Limb (tissue), 2 donors: Measurements from ENCODE around the gene ARHGAP15.

Experiments used
- DNase-seq, 2 donors: peaks; one replicate each; pipeline ENCODE4 v3.0.0-alpha.2; 2016; ENCODE audit errors: extremely low spot score in 2 of 2

ARHGAP15 gene

DNA sequence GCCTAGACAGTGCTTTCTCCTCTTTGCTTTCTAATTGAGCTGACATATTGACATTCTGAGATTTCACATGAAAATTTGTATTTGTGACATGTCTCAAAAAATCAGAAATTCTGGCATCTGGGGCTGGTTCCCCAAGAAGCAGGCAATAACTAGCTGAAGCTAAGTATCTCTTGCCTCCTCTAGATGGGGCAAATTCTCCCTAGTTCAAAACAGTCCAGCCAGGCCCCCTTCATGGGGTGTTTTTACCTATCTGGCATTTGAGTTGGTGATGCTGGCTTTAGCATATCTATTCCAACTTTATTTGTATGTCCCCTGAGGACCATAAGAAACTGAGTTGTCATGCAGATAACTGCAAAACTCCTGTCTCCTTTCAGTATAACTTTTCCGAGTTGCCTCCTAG lies 39.9 kb downstream of the ARHGAP15 start:
- DNase-seq: no peak

DNA sequence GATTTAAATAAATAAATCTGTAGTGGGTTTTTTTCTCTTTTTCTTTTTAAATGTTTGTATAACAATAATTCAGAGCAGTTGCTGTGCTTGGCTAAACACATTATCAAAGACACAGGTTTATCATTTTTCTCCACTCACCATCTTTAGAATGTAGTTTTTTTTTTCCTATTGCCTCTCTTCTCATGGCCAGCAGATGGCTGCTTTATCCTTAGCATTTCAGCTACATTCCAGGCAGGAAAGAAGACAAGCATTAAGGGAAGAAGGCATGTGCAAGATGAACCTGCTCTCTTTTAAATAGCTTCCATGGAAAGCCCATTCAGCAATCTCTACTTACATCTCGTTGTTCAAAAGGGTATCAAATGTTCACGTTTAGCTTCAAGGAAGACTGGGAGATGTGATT lies 42.6 kb downstream of the ARHGAP15 start:
- peak in 1 of 2 donors; percentile 46 for DNase-seq

DNA sequence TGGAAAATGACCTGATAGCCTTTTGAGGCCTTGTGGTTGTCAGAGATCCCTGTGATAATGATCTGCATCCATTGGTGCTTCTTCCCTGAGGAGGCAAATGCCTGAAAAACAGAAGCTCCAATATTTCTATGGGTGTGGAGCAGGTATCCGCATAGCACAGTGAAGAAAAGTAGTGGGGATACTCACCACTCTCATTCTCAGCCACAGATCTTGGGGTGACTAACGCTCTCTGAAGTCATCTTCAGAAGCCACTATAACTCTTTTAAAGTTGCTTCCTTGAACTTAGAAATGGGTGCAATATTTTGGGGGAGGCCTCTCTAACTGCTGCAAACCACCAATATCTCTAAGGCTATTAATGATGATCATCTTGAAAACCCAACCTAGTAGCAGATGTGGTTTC lies 46.2 kb downstream of the ARHGAP15 start:
- no peak for DNase-seq

DNA sequence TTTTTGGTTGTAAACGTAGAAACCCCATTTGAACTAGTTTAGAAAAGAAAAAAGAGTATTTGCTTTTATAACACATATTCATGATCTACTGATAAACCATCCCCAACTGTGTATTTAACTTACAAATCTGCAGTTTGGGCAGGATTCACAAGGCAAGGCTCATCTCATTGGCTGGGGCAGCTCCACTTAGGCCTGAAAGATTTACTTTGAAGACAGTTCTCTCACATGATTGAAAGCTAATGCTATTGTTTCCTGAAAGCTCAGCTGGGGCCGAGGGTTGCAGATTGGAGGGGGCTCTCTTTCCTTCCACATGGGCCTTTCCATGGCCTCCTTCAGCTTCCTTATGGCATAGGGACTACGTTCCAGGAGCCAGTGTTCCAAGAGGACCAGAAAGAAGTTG lies 47.4 kb downstream of the ARHGAP15 start:
- DNase-seq: no peak

DNA sequence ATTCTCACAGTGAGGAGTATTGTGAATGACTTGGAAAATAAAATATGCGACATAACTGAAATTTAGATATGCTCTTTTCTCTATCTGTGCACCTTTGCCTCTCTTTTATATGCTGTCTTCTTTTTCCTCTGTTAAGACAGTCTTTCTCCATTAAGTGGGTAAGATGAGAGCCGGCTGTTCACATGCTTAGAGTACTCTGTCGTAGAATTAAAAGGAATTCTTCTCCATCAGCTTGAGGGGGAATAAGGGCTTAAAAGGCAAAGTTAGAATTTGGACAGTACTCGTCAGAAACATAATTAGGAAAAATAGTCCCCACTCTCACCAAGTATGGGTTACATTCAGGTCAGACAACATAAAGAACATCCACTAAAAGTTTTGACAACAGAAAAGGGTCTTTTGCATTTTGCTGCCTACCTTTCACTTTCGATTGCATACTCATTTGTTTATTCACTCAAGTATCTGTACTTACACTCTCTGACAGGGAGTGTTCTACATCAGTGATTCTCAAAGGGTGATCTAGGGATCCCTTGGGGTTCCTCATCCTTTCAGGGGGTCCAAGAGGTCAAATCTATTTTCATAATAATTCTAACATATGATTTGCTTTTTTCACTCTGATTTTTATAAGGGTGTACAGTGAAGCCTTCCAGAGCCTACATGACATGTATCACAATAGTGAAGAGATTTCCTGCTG lies 48.0 kb downstream of the ARHGAP15 start:
- DNase-seq: no peak

DNA sequence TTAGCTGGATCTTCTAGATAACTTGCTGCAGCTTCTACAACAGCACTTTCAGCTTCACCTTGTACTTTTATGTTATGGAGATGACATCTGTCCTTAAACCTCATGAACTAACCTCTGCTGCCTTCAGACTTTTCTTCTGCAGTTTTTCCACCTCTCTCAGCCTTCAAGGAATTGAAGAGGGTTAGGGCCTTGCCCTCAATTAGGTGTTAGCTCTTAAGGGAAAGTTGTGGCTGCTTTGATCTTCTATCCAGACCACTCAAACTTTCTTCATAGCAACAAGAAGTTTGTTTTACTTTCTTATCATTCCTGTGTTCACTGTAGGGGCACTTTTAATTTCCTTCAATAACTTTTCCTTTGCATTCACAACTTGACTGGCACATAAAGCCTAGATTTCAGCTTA lies 52.3 kb downstream of the ARHGAP15 start:
- DNase-seq: no peak

DNA sequence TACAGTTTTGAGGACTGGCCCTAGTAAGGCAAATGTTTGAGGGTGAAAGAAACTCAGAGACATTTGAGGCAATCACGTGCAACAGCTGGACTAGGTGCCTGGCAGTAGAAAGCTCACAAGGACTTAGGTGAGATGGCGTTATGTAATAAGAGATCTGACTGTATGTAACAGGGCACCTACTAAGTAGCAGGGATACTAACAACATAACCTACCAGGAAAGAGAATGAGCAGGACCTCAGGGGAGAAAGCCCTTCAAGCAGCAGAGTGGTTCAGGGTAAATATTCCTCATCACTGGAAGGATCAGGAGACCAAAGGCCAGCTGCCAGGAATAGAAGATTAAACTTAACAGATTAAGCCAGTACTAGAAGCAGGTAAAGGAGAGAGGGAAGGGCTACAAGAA lies 53.4 kb downstream of the ARHGAP15 start:
- DNase-seq: no peak

DNA sequence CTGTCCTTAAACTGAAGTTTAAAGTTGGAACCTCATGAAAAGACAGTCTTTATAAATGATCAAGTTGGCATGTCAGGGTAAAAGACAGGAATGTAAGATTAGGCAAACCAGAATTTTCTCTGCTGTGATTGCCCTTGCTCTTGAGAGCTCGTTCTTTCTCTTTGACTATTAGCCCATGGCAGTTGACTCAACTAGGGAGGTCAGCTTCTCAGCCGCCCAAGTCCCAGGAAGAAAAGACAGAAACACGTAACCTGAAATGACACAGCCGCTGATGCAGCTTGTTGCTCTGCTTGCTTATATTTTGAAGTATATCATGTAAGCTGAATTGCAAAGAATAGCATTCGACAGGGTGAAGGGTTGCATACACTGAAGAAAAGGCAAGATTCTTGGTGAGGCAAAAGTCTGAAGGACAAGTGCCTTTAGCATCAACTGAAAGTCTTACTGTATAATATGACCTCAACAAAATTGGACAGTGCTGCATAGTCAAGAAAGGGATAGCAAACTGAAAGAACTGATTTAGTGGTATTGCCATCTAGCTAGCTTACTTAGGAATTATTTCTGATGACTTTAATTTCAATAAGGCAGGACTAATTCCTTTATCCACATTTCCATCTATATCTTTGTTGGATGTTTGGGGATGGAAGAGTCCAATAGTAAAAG lies 54.7 kb downstream of the ARHGAP15 start:
- DNase-seq: no peak

DNA sequence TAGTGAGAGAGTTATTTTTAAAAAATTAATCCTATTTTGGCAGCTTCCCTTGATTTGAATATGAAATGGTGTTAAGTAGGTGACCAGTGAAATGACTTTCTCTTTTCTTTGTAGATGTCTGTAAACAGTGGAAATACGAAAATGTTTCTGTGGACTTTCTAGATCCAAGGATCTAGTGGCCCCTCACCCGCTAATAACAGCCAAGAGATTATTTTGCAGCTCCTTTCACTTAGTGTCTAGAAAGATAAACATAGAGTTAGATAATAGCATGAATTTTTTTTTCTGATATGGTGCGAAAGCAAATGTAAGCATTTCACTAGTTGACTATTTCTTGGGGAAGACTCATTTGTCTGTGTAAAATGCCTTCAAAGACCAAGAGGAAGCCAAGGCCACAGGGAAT lies 57.7 kb downstream of the ARHGAP15 start:
- DNase-seq: no peak

DNA sequence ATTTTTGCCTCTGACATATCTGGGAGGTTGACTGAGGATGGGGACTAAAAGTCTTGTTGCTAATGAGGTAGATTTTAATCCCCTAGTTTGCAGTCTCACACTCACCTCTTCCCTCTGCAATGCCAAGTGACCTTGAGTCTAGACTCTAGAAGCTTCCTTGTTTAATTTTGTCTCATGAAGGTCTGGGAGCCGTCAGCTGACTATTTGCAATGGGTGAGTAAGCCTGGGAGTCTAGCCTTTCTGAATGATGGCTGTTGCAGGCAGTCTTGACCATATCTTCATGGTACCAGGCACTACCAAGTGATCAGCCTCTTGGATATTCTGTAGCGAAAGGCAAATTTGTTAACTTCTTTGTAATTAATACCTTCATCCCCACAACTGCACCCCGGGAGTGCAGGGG lies 61.2 kb downstream of the ARHGAP15 start:
- DNase-seq: no peak

DNA sequence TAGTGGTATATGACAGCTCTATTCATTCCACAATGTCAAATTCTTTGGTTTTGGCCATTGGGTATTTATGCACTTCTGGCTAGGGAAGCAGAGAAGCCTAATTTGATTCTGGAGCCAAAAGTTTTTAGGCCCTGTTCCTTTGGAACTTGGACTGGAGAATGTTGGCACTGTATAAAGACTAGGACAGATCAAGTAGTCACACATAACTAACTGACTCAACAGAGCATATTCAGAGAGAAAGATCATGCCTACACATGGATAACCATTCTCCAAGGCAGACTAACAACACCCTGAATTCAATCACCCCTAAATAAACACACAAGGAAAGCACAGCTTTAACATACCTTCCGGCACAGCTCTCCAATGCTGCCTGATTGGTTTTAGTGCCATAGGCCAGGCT lies 62.9 kb downstream of the ARHGAP15 start:
- no peak for DNase-seq

DNA sequence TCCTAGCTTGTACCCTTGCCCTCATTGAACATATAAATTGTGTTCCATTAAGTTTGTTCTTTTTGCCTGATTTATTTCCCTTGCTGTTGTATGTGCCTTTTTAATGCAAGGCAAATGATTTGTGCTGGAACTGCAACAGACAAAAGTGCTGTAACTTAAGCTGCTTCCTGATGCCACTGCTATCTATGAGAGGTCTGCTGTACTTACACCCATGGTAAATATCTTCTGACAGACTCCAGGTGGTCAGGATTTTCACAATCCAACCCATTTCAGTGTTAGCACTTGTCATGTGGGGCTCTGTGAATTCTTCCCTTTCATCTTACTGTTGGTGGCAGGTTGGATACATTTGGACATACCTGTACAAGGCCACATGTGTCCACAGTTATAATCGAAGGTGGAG lies 63.5 kb downstream of the ARHGAP15 start:
- no peak for DNase-seq

DNA sequence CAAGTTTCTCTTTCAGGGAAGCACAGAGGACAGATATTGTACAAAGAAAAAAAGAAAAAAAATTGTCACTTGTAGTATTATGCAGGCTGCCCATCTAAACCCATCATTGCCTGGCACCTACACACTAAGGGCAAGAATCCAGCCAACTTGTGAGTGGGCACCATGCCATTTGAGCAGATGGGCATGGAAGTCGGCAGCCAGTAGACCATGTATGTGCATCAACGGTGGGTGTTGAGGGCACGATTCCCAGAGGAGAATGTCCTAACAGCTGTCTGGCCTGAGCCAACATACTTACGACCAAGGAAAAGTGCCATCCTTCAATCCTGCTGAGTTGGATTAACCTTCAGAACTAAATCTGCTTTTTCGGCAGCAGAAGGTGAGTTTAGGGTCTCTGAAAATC lies 63.9 kb downstream of the ARHGAP15 start:
- peak in 1 of 2 donors; percentile 24 for DNase-seq

DNA sequence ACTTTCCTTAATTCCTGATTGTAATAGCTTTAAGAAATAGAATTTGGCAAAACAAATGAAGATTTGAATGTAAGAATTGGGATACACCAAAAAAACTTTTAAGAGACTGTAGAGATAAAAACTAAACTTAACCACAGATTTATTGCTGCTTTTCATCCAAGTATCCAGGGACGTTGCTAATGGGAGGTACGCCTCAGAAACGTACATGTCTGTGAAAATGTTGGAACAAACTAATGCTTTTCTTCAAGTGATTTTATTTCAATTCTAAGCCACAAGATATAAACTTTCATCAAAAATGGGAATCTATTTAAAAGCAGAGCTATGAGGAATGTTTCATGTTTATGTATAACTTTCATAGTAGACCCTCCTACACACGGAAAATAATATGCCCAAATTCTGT lies 66.3 kb downstream of the ARHGAP15 start:
- DNase-seq: no peak

DNA sequence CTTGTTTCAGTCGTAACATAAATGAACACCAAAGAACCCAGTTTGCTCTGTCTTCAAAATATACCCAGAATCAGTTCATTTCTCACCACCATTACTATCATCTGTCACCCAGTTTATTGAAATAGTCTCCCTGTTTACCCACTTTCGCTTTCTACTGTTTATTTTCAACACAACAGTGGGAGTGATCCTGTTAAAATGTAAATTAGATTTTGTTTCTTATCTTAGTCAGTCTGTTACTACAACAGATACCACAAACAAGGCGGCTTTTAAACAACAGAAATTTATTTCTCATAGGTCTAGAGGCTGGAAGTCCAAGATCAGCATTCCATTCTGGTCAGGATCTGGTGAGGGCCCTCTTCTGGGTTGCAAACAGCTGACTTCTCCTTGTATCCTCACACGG lies 74.8 kb downstream of the ARHGAP15 start:
- no peak for DNase-seq

DNA sequence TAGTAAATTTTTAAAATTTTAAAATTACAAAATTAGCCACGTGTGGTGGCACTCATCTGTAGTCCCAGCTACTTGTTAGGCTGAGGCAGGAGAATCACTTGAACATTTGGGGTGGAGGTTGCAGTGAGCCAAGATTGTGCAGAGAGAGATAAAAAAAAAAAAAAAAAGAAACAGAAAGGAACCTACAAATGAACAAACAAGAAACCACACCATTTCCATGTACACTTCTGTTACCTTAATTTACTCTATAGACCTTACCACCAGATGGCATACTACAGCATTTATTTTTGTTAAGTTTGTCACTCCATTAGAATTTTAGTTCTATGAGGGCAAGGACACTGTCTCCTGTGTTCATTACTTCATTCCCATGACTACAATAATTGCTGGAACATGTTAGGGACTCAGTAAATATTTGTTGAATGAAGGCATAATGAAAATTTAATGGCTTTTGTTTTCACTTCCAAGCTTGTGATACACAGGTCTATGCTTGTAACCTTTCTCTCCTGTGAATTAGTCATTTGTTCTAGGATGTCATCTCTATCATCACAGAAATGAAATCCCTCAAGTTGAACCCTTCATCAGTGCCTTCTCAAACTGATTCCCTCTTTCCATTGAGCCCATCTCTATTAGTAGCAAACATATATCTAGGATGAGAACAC lies 76.0 kb downstream of the ARHGAP15 start:
- no peak for DNase-seq

DNA sequence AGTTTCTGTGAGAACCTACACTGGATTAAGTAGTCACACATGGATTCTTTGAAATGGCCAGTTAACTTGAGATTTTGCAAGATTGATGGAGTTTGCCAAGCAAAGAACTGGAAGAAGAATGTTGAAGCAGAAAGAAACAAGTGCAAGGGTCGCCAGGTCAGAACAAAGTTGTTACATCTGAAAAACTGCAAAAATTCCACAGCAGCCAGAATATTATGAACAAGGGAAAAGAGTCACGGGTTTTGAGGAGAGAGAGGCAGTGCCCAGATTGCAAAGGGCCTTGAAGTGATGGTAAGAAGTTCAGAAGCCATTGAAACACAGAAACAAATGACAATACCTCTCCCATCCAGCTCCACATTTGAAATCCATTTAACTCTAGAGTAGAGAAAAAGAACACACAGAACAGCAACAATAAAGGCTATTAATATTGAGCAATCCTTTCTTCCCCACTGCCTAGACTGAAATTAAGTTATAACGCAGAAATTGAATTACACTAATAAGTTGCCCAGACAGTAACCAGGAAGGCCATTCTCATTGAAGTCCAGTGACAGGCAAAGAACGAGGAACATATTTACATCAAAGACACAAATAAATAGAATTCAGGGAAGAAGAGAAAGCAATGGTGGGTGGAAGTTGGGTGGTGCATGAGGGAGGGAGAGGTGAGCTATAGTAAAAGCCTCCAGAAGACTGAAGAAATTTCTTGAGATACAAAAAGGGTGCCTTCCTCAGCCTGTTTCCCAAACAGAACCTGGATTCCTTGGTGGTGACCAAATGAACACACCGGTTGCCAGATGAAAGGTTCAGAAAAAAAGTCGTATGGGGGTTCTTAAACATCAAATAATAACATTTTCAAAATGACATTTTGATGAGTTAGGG lies 80.6 kb downstream of the ARHGAP15 start:
- DNase-seq: no peak

DNA sequence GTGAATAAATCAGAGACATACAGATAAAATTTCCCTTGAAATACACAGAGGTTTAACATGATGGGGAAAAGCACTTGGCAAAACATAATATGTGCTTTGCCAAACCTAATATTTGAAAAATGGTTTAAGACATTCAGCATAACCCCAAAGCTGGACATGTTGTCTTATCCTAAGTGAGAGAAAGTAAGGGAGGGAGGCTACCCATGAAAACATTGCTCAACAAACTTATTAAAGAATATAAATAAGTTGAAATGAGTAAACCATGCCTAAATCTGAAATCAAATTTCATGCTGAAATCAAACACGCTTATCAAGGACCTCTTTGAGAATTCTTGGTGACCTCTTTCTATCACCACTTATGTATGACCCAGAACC lies 81.2 kb downstream of the ARHGAP15 start:
- DNase-seq: no peak

DNA sequence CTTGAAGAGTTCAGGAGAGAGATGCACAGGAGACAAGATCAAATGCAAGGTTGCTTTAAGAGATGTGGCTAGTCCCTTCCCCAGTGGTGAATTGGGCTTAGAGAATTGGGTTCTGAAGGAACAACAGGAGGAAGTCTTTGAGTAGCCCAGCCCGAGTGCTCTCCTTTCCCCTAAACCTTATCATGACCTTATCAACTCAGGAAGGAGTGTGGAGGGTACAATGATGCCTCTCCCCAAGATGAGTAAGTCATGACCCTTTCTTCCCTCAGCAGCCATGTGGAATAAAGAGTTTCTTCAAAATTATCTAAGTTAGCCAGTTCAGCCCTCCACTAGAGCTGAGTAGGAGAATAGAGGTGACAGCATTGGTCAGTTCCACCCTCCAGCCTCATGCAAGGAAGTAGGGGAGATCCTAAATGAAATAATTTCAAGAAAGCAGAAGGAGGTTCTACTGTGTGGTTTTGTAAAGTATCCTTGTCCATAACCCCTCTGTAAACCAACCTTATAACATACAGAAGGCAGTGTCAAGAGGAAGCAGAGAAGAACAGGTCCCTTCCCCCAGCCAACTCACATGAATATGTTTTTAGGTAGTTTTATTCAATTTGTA lies 88.4 kb downstream of the ARHGAP15 start:
- DNase-seq: no peak

DNA sequence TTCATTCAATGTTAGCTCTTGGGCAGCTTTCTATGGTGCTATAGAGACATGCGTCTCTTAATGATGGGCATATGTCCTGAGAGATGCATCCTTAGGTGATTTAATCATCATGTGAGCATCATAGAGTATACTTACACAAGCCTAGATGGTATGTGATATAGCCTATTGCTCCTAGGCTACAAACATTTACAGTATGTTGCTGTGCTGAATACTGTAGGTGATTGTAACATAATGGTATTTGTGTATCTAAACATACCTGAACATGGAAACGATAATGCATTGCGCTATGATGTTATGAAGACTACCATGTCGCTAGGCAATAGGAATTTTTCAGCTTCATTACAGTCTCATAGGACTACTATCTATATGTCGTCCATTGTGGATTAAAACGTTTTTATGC lies 89.4 kb downstream of the ARHGAP15 start:
- no peak for DNase-seq

DNA sequence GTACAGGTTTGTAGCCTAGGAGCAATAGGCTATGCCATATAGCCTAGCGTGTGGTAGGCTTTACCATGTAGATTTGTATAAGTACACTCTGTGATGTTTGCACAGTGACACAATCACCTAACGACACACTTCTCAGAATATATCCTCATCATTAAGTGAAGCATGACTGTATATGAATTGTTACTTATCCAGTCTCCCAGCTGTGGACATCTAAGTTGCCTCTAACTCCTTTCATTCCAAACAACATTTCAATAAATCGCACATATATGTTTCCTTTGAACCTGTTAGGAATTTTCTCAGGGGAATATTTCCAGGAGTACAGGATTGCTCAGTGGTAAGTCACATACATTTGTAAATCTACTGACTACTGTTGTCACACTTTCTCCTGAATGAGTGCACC lies 90.0 kb downstream of the ARHGAP15 start:
- no peak for DNase-seq

DNA sequence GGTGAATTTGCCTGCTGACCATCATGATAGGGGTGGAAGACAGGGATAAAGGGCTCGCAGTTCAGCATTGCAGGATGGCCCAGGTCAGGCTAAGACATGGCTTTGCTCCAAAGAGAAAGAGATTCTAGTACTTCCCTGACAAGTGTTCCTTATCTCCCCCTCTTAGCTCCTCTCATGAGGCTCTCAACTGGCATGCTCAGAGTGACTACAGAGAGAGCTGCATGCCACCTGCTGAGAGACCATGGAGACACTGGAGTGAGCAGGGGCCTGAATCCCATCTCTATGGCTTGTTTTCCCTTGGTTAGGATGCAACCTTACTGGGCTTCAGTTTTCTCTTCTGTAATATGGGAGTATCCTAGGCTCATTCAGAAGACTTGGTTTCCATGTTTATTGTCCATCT lies 94.3 kb downstream of the ARHGAP15 start:
- DNase-seq: no peak
